Measurements from ENCODE around the gene SYNE2.
"Not testable (repeated sequence)": the region's sequence is repeated elsewhere in the genome, so short reads cannot be mapped to it uniquely, and the experiment has no call there.

SYNE2 gene, protein sequence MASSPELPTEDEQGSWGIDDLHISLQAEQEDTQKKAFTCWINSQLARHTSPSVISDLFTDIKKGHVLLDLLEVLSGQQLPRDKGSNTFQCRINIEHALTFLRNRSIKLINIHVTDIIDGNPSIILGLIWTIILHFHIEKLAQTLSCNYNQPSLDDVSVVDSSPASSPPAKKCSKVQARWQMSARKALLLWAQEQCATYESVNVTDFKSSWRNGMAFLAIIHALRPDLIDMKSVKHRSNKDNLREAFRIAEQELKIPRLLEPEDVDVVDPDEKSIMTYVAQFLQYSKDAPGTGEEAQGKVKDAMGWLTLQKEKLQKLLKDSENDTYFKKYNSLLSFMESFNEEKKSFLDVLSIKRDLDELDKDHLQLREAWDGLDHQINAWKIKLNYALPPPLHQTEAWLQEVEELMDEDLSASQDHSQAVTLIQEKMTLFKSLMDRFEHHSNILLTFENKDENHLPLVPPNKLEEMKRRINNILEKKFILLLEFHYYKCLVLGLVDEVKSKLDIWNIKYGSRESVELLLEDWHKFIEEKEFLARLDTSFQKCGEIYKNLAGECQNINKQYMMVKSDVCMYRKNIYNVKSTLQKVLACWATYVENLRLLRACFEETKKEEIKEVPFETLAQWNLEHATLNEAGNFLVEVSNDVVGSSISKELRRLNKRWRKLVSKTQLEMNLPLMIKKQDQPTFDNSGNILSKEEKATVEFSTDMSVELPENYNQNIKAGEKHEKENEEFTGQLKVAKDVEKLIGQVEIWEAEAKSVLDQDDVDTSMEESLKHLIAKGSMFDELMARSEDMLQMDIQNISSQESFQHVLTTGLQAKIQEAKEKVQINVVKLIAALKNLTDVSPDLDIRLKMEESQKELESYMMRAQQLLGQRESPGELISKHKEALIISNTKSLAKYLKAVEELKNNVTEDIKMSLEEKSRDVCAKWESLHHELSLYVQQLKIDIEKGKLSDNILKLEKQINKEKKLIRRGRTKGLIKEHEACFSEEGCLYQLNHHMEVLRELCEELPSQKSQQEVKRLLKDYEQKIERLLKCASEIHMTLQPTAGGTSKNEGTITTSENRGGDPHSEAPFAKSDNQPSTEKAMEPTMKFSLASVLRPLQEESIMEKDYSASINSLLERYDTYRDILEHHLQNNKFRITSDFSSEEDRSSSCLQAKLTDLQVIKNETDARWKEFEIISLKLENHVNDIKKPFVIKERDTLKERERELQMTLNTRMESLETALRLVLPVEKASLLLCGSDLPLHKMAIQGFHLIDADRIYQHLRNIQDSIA (N-terminal part only)

DNA sequence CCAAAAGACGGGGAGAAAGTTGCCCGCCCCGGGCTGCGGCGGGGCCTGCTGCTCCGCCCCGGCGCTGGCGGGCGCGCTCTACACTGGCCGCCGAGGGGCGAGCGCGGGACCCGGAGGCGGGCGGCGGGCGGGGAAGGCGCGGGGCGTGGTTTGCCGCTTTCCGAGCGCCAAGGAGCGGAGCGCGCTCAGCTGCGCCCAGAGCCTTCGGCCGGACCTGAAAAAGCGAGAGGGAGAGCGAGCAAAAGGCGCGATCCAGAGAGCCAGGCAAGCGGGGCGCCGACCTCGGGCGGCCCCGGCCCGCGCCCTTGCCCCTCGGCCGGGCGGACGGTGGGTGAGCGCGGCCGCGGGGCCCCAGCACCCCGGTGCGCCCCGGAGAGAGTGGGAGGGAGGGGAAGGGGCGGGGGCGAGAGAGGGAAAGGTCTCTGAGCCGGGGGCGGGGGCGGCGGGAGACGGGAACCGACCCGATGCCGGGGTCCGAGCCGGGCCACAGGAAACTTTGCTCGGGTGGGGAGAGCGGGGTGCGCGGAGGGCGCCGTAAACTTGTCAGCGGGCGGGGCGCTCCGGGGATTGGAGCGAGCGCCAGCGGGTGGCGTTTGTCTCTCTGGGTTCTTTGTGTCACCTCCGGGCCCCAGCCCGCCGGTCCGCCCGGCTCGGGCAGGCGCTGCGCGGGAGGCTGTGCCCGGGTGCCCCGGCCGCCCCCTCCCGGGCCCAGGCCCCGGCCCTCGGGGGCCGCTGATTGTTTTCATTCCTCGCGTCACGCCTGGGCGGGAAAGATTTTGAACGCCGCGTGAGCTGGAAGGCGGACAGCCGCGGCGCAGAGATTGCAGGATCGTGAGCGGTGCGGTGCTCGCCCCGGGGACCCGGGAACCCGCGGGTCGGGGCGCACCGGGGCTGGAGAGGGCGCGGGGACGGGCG lies at the start of gene SYNE2:
Gene SYNE2 (plus strand): TSS at position 188 of the 915 bp plus-strand sequence. CDS start 56,145 bp downstream, outside the sequence.
- in situ Hi-C loops (cut with HindIII; ENCODE audit: low sequenced_read_pairs), result no loop called here

DNA sequence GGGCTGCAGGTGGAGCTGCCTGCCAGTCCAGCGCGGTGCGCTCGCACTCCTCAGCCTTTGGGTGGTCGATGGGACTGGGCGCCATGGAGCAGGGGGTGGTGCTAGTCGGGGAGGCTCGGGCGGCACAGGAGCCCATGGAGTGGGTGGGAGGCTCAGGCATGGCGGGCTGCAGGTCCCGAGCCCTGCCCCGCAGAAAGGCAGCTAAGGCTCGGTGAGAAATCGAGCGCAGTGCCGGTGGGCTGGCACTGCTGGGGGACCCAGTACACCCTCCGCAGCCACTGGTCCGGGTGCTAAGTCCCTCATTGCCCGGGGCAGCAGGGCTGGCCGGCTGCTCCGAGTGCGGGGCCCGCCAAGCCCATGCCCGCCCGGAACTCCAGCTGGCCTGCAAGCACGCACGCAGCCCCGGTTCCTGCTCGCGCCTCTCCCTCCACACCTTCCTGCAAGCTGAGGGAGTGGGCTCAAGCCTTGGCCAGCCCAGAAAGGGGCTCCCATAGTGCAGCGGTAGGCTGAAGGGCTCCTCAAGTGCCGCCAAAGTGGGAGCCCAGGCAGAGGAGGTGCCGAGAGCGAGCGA lies 49.5 kb upstream of the SYNE2 start:
- in situ Hi-C loops (cut with HindIII; ENCODE audit: low sequenced_read_pairs), result not testable (repeated sequence)

DNA sequence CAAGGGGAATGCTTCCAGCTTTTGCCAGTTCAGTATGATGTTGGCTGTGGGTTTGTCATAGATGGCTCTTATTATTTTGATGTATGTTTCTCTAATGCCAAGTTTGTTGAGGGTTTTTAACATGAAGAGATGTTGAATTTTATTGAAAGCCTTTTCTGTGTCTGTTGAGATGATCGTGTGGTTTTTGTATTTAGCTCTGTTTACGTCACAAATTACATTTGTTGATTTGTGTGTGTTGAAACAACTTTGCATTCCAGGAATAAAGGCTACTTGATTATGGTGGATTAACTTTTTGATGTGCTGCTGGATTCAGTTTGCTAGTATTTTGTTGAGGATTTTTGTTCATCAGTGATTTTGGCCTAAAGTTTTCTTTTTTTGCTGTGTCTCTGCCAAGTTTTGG lies 46.7 kb upstream of the SYNE2 start:
- in situ Hi-C loops (cut with HindIII; ENCODE audit: low sequenced_read_pairs), result not testable (repeated sequence)

DNA sequence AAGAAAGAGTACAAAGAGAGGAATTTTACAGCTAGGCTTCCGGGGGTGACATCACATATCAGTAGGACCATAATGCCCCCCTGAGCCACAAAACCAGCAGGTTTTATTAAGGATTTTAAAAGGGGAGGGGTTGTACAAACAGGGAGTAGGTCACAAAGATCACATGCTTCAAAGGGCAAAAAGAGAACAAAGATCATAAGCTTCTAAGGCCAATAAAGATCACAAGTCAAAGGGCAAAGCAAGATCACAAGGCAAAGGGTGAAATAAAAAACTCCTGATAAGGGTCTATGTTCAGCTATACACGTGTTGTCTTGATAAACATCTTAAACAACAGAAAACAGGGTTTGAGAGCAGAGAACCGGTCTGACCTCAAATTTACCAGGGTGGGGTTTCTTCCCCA lies 41.1 kb upstream of the SYNE2 start:
- in situ Hi-C loops (cut with HindIII; ENCODE audit: low sequenced_read_pairs), result not testable (repeated sequence)

DNA sequence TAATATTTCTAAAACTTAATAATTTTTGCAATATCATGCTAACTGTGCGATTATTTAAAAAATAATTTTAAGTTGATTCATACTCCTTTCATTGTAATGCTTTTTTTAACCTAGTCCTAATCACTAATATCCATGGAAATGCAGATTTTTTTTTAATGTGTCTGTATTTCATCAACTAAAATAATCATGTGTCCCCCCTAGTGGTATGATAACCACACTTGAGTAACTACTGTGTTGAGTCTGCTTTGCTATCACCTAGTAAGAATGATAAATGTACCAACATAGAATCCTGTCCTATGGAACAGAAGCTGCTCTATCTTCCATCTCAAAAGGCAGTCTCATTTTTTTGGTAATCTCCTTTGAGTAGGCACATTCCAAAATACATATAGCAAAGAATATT lies 19.1 kb upstream of the SYNE2 start:
- in situ Hi-C loops (cut with HindIII; ENCODE audit: low sequenced_read_pairs), result no loop called here

DNA sequence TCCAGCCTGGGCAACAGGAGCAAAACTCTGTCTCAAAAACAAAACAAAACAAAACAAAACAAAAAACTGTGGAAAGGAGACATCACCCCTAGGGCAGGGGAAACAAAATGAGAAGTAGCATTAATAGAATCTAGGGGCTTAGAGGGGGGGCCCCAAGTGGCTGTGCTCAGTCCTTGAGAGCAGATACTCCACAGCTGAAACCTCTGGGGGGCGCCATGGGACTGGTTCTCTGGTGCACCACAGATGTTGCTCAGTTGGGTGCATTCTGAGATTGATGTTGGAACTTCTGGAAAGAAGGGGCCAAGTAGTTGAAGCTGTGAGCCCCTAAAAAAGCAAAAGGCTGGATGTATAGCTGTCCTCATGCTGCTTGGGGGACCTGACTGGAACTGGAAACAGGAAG lies 11.8 kb upstream of the SYNE2 start:
- in situ Hi-C loops (cut with HindIII; ENCODE audit: low sequenced_read_pairs), result no loop called here

DNA sequence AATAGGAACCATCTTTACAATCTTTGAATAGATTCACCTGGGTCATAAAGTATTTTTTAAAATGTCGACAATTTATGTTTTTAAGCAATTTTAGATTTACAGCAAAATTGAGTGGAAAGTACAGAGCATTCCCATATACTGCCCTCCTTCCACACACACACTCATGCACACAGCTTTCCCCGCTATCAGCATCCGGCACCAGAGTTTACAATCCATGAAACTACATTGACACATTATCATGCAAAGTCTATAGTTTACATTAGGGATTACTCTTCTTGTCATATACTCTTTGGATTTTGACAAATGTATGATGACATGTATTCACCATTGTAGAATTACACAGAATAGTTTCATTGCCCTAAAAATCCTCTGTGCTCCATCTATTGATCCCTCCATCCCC lies 9.0 kb upstream of the SYNE2 start:
- in situ Hi-C loops (cut with HindIII; ENCODE audit: low sequenced_read_pairs), result no loop called here

DNA sequence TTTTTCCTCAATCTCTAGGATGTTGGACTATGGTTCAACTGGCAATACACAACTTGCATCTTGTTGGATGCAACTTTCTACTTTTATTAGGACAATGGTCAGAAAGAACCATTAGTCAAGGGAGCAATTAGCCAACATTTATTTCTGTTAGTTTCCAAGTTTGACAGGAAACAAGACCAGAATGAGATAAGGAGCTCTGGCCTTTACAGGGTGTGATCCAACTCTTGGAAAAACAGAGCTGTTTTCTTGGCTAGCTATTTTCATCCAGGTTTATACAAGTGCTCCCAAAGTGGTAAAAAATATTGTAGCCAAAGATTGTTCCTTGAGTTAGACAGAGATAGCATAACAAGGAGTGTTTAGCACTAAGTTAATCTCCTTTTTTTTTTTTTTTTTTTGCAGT lies 3.9 kb upstream of the SYNE2 start:
- in situ Hi-C loops (cut with HindIII; ENCODE audit: low sequenced_read_pairs), result no loop called here

DNA sequence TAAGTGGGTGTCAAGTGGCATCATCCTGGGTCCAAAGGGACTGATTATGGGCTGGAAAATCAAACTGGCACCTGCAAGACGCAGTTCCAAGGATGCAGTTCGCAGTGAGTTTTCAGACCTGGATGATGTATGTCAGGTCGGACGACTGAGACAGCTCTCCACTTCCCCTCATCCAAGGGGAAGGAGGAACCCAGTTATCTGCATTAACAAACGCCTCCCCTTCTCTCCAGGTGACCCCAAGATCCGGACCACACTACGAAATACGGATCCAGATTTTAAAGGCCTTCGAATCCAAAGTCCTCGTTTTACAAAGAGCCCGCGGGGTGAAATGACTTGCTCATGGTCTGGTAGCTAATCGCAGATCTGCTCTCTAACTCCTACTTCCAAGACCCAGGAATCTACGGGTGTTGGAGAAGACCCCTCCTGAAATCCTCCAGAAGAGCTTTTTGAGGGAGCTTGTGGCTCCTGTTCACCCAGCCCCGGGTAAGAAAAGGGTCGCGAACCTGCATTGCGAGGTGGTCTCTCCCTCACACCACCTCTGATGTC lies 460 bp upstream of the SYNE2 start:
- in situ Hi-C loops (cut with HindIII; ENCODE audit: low sequenced_read_pairs), result no loop called here

DNA sequence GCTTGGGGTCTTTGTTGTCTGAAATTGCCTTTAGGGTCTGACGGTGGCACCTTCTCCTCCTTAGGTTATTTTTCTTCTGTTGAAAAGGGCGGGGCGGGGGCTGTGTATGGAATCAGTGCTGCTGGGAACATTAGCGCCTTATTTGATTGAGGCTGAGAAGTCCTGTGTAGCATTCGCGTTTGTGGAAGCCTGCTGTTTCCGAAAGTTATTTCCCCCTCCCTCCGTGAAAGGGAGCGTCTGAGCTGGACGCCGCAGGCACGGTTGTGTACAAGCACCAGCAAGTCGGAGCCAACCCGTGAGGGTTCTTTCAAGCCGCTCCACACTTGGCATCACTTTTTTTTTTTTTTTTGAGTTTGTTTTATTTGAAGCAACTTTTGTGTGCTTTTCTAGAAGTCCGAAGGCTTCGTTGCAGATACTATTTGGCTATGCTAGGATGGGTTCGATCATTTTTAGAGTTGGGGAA lies 1.1 kb downstream of the SYNE2 start:
- in situ Hi-C loops (cut with HindIII; ENCODE audit: low sequenced_read_pairs), result no loop called here

DNA sequence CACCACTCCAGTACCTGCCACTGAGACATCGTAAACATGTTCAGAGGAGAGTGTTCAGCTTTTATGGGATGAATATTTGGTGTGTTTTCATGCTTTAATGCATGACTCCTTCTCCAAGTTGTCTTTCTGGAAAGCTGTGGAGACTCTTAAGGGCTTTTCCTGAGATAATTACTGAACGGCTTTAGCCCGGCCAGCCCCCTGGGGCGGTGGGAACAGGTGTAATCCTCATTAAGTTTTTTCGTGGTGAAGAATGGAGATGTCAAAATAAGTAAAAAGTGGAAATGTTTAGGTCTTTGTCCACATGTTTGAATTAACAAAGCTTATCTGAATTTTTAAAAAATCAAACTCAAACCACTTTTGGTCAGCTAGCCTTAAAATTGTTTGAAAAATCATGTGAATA lies 1.5 kb downstream of the SYNE2 start:
- in situ Hi-C loops (cut with HindIII; ENCODE audit: low sequenced_read_pairs), result no loop called here

DNA sequence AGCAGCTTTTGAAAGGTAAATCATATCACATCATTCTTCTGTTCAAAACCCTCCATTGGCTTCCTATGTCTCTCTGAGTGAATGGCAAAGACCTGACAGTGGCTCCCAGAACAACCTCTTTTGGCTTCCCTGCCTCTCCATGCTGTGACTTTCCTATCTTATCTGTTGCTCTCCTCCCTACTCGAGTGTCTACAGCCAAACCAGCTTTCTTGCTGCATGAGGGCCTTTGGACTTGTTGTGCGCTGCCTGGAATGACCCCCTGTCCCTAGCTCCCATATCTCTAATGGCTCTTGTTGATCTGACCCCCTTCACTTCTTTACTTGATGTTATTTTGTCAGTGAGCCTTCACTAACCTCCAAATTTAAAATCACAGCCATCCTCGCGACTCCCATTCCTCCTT lies 2.5 kb downstream of the SYNE2 start:
- in situ Hi-C loops (cut with HindIII; ENCODE audit: low sequenced_read_pairs), result no loop called here

DNA sequence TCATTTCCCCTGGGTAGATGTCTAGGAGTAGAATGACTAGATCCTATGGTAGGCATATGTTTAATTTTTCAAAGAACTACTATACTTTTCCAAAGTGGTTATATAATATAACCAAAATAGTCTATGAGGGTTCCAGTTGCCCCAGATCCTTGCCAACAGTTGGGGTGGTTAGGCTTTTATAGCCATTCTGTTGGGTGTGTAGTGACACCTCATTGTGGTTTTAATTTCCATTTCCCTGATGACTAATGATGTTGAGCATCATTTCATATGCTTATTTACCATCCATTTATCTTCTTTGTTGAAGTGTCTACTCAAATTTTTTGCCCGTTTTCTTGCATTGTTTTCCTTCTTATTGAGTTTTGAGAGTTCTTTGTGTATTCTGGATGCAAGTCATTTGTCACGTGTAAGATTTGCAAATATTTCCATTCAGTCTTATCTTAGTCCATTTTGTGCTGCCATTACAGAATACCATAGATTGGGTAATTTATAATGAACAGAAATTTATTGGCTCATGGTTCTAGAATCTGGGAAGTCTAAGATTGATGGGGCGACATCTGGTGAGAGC lies 4.7 kb downstream of the SYNE2 start:
- in situ Hi-C loops (cut with HindIII; ENCODE audit: low sequenced_read_pairs), result no loop called here

DNA sequence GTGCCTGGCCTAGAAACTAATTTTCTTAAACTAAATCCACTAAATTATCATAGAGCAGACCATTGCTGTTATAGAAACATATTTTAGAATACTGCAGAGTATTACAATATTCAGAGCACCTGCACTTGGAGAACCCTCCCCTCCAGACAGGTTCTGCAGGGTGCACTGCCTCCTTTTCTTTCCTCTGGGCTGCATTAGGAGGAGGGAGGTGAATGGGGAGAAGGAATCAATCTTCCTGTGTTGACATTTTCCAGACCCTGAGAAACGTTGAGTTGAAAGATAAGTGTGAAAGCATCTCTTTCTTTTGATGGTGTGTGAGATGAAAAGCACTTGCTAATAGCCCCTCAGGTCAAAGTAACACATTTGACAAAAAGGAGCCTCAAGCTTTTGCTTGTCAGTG lies 7.3 kb downstream of the SYNE2 start:
- in situ Hi-C loops (cut with HindIII; ENCODE audit: low sequenced_read_pairs), result no loop called here

DNA sequence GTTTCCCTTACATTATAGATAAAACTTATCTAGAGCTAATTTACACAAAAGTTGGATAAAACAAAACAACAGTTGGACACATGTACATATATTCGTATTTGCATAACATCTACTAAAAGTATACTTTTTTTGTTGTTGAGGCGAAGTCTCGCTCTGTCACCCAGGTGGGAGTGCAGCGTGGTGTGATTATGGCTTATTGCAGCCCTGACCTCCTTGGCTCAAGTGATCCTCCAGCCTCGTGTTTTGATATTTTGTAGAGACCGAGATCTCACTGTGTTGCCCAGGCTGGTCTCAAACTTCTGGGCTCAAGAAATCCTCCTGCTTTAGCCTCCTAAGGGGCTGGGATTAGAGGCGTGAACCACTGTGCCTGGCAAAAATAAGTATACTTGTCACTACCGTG lies 9.4 kb downstream of the SYNE2 start:
- in situ Hi-C loops (cut with HindIII; ENCODE audit: low sequenced_read_pairs), result no loop called here

DNA sequence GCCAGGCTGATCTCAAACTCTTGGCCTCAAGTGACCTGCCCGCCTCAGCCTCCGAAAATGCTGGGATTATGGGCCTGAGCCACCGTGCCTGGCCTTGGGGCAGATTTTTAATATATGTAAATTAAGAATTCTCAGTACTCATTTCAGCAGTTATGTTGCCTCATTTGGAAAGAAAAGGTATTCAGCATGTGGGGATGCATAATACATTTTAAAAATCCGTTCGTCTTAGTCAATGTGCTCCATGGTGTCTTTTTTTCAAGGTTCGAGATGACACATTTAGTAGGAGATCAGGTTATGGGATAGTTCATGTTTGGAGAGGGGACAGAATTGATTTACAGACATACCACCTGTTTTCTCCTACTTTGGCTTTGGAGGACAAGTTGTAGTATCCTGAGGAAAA lies 10.2 kb downstream of the SYNE2 start:
- in situ Hi-C loops (cut with HindIII; ENCODE audit: low sequenced_read_pairs), result no loop called here

DNA sequence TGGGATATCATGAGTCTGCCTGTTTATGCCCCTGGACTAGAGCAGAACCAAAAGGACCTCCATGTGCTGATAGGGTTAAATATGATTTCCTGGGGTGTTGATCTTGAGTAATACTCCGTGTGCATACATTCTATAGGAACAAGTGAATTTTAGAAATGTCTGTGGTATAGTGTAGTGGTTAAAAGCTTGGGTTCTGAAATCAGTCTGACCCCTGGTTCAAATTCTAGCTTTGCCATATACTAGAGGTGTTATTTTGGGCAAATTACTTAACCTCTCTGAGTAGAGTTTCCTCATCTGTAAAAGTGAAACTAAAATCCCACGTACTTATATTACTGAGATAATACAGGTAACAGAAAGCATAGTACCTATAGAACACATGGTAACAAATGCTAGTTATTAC lies 12.0 kb downstream of the SYNE2 start:
- in situ Hi-C loops (cut with HindIII; ENCODE audit: low sequenced_read_pairs), result not testable (repeated sequence)

DNA sequence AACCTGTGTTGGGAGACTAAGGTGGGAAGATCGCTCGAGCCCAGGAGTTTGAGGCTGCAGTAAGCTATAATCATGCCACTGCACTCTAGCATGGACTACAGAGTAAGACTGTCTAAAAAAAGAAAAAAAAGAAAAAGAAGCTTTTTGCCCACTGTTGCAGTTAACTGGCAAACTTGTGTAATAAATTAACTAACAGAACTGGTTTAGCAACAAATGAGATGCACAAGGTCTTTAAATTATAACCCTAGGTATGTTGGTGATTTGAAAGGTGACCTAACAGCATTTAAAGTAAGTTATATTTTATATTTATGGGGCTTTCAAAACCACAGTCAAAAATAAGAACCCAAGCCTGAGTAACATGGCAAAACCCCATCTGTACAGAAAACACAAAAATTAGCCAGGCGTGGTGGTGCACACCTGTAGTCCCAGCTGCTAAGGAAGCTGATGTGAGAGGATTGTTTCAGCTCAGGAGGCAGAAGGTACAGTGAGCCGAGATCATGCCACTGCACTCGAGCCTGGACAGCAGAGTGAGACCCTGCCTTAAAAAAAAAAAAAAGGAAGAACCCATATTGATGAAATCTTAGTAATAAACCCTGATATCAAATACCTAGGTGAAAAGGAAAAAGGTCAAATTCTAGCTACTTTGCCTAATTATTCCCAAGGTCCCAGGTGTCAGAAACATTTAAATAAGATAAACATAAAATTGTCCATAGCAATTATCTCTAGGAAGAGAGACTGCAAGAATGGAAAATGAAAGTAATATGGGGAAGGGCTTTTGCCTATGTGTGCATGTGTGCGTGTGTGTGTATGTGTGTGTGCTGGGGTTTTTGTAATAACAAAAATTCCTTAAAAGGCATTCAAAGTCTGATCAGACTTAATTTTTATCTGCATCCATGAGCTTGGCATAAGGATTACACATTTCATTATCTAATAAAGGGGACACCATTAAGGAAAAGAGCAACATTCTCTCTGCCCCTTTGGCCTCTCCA lies 15.4 kb downstream of the SYNE2 start:
- in situ Hi-C loops (cut with HindIII; ENCODE audit: low sequenced_read_pairs), result no loop called here
